ENCODE measurements around the gene IRF5.

GRCh38 chr7:128918016-128918665 is 19.6 kb upstream of the IRF5 start:
- TF ChIP-seq, protein P1, sequence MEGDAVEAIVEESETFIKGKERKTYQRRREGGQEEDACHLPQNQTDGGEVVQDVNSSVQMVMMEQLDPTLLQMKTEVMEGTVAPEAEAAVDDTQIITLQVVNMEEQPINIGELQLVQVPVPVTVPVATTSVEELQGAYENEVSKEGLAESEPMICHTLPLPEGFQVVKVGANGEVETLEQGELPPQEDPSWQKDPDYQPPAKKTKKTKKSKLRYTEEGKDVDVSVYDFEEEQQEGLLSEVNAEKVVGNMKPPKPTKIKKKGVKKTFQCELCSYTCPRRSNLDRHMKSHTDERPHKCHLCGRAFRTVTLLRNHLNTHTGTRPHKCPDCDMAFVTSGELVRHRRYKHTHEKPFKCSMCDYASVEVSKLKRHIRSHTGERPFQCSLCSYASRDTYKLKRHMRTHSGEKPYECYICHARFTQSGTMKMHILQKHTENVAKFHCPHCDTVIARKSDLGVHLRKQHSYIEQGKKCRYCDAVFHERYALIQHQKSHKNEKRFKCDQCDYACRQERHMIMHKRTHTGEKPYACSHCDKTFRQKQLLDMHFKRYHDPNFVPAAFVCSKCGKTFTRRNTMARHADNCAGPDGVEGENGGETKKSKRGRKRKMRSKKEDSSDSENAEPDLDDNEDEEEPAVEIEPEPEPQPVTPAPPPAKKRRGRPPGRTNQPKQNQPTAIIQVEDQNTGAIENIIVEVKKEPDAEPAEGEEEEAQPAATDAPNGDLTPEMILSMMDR (IDR thresholded peaks at IDR 0.05), result no peak
- TF ChIP-seq POLR2A (IDR thresholded peaks at IDR 0.05), result no peak
